GM10266 (cell line): ENCODE data around the gene ARHGAP45.

Experiments used
- DNase-seq: peaks from one replicate; pipeline ENCODE4 v3.0.0; 2012; ENCODE audit errors: extremely low spot score
- CTCF ChIP-seq: IDR thresholded peaks from 2 replicates; pipeline ENCODE4 v1.5.1; 2012; ENCODE audit warnings: mild to moderate bottlenecking, low read depth; ENCODE audit not compliant: control insufficient read depth, insufficient read depth; ENCODE audit errors: missing control alignments

Gene ARHGAP45

GRCh38 chr19:1066748-1067340 is at the start of gene ARHGAP45:
TSS of gene ARHGAP45 (plus strand) at chr19:1067167. CDS start at chr19:1067406, 239 bp downstream.
- peak; percentile 93 for DNase-seq
- no peak for TF ChIP-seq CTCF

GRCh38 chr19:1017906-1018305 is 49.1 kb upstream of the ARHGAP45 start:
- DNase-seq = no peak
- no peak for TF ChIP-seq CTCF

- TF ChIP-seq CTCF = no peak
- DNase-seq = no peak
Measured at GRCh38 chr19:1018393-1018792, 48.6 kb upstream of the ARHGAP45 start.

GRCh38 chr19:1018932-1019615 is 47.9 kb upstream of the ARHGAP45 start:
- TF ChIP-seq CTCF = no peak
- no peak for DNase-seq

- TF ChIP-seq CTCF = no peak
- no peak for DNase-seq
Measured at GRCh38 chr19:1019616-1019961, 47.4 kb upstream of the ARHGAP45 start.

- DNase-seq = no peak
- TF ChIP-seq CTCF = no peak
Measured at GRCh38 chr19:1019980-1020867, 46.7 kb upstream of the ARHGAP45 start.
